ENCODE data around the gene NCBP2L. TPM values are rescaled to one million over a fixed set of nuclear protein-coding genes. Genes with fewer than 3 reads are reported as not detected.

The NCBP2L gene
- total and polyA plus RNA-seq, 2 experiments from 2014 or later: 0.39 TPM; not detected in 1

GRCh38 chrX:107743995-107744394 is 33.5 kb upstream of the NCBP2L start:
- no peaks in the 10 kb centered on the region for H3K9me3 ChIP-seq (ENCODE audit: low read depth)
- no peak overlapping the region for H2AFZ ChIP-seq
- no peak for DNase-seq (ENCODE audit: low spot score)
- no peaks in the 10 kb centered on the region for H3K9me2 ChIP-seq (replicated peaks; ENCODE audit: insufficient read depth)
- no peak overlapping the region for H3K4me2 ChIP-seq
- H3K79me2 ChIP-seq: peaks cover 44% of the 10 kb centered on the region
- H4K20me1 ChIP-seq (ENCODE audit: insufficient read depth, poor library complexity, severe bottlenecking): no peaks in the 10 kb centered on the region
- H3K27ac ChIP-seq: peak overlapping the region; percentile 96
- H3K4me3 ChIP-seq: no peak overlapping the region
- H3K4me1 ChIP-seq (ENCODE audit: insufficient read depth): peaks cover 63% of the 10 kb centered on the region
- H3K36me3 ChIP-seq (replicated peaks; ENCODE audit: insufficient read depth, low read depth): no peaks in the 10 kb centered on the region
- WGBS (ENCODE audit: low lambda C conversion rate, missing lambda C conversion rate): 96% methylated on average over 7 of the region's 7 CpGs
- TF ChIP-seq CTCF (IDR thresholded peaks at IDR 0.05; ENCODE audit: poor library complexity) (no peak), EZH2 (IDR thresholded peaks at IDR 0.05; ENCODE audit: borderline replicate concordance) (no peak), EZH2phosphoT487 (IDR thresholded peaks at IDR 0.05; ENCODE audit: low read depth, severe bottlenecking, unreplicated experiment) (no peak)
- H3K27me3 ChIP-seq: no peaks in the 10 kb centered on the region

- Histone ChIP-seq H3K9me2 (replicated peaks; ENCODE audit: insufficient read depth) (no peaks in the 10 kb centered on the region), H3K79me2 (peaks cover 42% of the 10 kb centered on the region), H3K4me1 (ENCODE audit: insufficient read depth) (peaks cover 63% of the 10 kb centered on the region), H3K27me3 (no peaks in the 10 kb centered on the region), H3K4me2 (no peak overlapping the region), H3K36me3 (replicated peaks; ENCODE audit: insufficient read depth, low read depth) (no peaks in the 10 kb centered on the region), H3K4me3 (no peak overlapping the region), H2AFZ (no peak overlapping the region), H3K9me3 (ENCODE audit: low read depth) (no peaks in the 10 kb centered on the region), H4K20me1 (ENCODE audit: insufficient read depth, poor library complexity, severe bottlenecking) (no peaks in the 10 kb centered on the region), H3K27ac (no peak overlapping the region)
- DNase-seq (ENCODE audit: low spot score): no peak
- WGBS (ENCODE audit: low lambda C conversion rate, missing lambda C conversion rate): 97% methylated on average over 2 of the region's 2 CpGs
- no peak for TF ChIP-seq EZH2phosphoT487 (IDR thresholded peaks at IDR 0.05; ENCODE audit: low read depth, severe bottlenecking, unreplicated experiment)
Measured at GRCh38 chrX:107744868-107745267, 32.7 kb upstream of the NCBP2L start.

GRCh38 chrX:107747596-107748161 is 29.9 kb upstream of the NCBP2L start:
- Histone ChIP-seq H2AFZ (no peak overlapping the region), H3K9me2 (replicated peaks; ENCODE audit: insufficient read depth) (no peaks in the 10 kb centered on the region), H3K36me3 (replicated peaks; ENCODE audit: insufficient read depth, low read depth) (no peaks in the 10 kb centered on the region), H3K79me2 (peaks cover 38% of the 10 kb centered on the region), H3K4me1 (ENCODE audit: insufficient read depth) (peaks cover 41% of the 10 kb centered on the region), H3K4me2 (peak overlapping the region; percentile 39), H3K27me3 (no peaks in the 10 kb centered on the region), H3K27ac (peak overlapping the region; percentile 73), H3K4me3 (no peak overlapping the region), H4K20me1 (ENCODE audit: insufficient read depth, poor library complexity, severe bottlenecking) (no peaks in the 10 kb centered on the region), H3K9me3 (ENCODE audit: low read depth) (no peaks in the 10 kb centered on the region)
- 19% methylated on average over 3 of the region's 3 CpGs for WGBS (ENCODE audit: low lambda C conversion rate, missing lambda C conversion rate)
- no peak for TF ChIP-seq EZH2phosphoT487 (IDR thresholded peaks at IDR 0.05; ENCODE audit: low read depth, severe bottlenecking, unreplicated experiment)
- no peak for TF ChIP-seq EZH2 (IDR thresholded peaks at IDR 0.05; ENCODE audit: borderline replicate concordance)
- TF ChIP-seq CTCF (IDR thresholded peaks at IDR 0.05; ENCODE audit: poor library complexity): no peak
- DNase-seq (ENCODE audit: low spot score): peak; percentile 58

GRCh38 chrX:107748506-107748905 is 29.0 kb upstream of the NCBP2L start:
- Histone ChIP-seq H3K4me2 (peak overlapping the region; percentile 39), H4K20me1 (ENCODE audit: insufficient read depth, poor library complexity, severe bottlenecking) (no peaks in the 10 kb centered on the region), H3K27ac (peak overlapping the region; percentile 73), H3K9me2 (replicated peaks; ENCODE audit: insufficient read depth) (no peaks in the 10 kb centered on the region), H3K79me2 (peaks cover 33% of the 10 kb centered on the region), H2AFZ (no peak overlapping the region), H3K36me3 (replicated peaks; ENCODE audit: insufficient read depth, low read depth) (no peaks in the 10 kb centered on the region), H3K9me3 (ENCODE audit: low read depth) (no peaks in the 10 kb centered on the region), H3K4me1 (ENCODE audit: insufficient read depth) (peaks cover 33% of the 10 kb centered on the region), H3K4me3 (no peak overlapping the region), H3K27me3 (no peaks in the 10 kb centered on the region)
- TF ChIP-seq CTCF (IDR thresholded peaks at IDR 0.05; ENCODE audit: poor library complexity) (no peak), EZH2phosphoT487 (IDR thresholded peaks at IDR 0.05; ENCODE audit: low read depth, severe bottlenecking, unreplicated experiment) (no peak), EZH2 (IDR thresholded peaks at IDR 0.05; ENCODE audit: borderline replicate concordance) (no peak)
- 63% methylated on average over 6 of the region's 6 CpGs for WGBS (ENCODE audit: low lambda C conversion rate, missing lambda C conversion rate)
- DNase-seq (ENCODE audit: low spot score): no peak

Data from hepatocyte (in vitro differentiated cells).